SU-DHL-6 (cell line): ENCODE results near the gene SF3B4.

Source experiments
- H2AFZ ChIP-seq: fragments of 200-600 bp; sonication (generic); 2 replicates; pipeline ENCODE4 v1.6.1; 2014; ENCODE audit warnings: low read depth, mild to moderate bottlenecking, moderate library complexity, mixed read lengths, antibody characterized with exemption, low read length; ENCODE audit not compliant: severe bottlenecking
- H3F3A ChIP-seq: fragments of 200-600 bp; shearing (Covaris generic); 2 replicates; pipeline ENCODE4 v1.6.0; 2016; ENCODE audit warnings: antibody characterized with exemption, mild to moderate bottlenecking; ENCODE audit not compliant: insufficient read depth
- H3K27ac ChIP-seq: fragments of 200-600 bp; sonication (generic); 2 replicates; pipeline ENCODE4 v1.5.1; 2016; ENCODE audit warnings: low read depth, mild to moderate bottlenecking, low read length, moderate library complexity, mixed read lengths
- H3K27me3 ChIP-seq: fragments of 200-600 bp; sonication (generic), shearing (Covaris generic); 2 replicates; pipeline ENCODE4 v1.6.0; 2014; ENCODE audit warnings: mild to moderate bottlenecking, low read length
- H3K36me3 ChIP-seq: fragments of 200-600 bp; sonication (generic); 2 replicates; pipeline ENCODE4 v1.6.1; 2014; ENCODE audit warnings: mild to moderate bottlenecking, low read length, mixed read lengths
- H3K4me2 ChIP-seq: fragments of 300-600, 200-600 bp; shearing (Covaris generic), sonication (generic); 2 replicates; pipeline ENCODE4 v1.6.0; 2014; ENCODE audit warnings: low read length, low read depth, mild to moderate bottlenecking; ENCODE audit not compliant: poor library complexity, severe bottlenecking
- H3K4me3 ChIP-seq: fragments of 200-600 bp; sonication (generic); 2 replicates; pipeline ENCODE4 v1.5.1; 2014; ENCODE audit warnings: antibody characterized with exemption, low read length, mild to moderate bottlenecking, mixed read lengths; ENCODE audit not compliant: insufficient read depth, poor library complexity, severe bottlenecking
- H3K79me2 ChIP-seq: fragments of 200-600 bp; sonication (generic); 2 replicates; pipeline ENCODE4 v1.6.1; 2014; ENCODE audit warnings: mild to moderate bottlenecking, low read length, moderate library complexity; ENCODE audit not compliant: insufficient read depth
- H3K9ac ChIP-seq: fragments of 200-600 bp; sonication (generic); 2 replicates; pipeline ENCODE4 v1.7.0; 2014; ENCODE audit warnings: mild to moderate bottlenecking, low read length
- H3K9me2 ChIP-seq: fragments of 200-600 bp; sonication (generic); replicated peaks from 2 replicates; pipeline ENCODE4 v1.6.1; 2014; ENCODE audit warnings: low read length; ENCODE audit not compliant: insufficient read depth
- H3K9me3 ChIP-seq: fragments of 200-600 bp; sonication (generic); 2 replicates; pipeline ENCODE4 v1.6.1; 2014; ENCODE audit warnings: low read length, mixed read lengths; ENCODE audit not compliant: insufficient read depth
- H4K20me1 ChIP-seq: fragments of 200-600 bp; sonication (generic); 2 replicates; pipeline ENCODE4 v1.6.1; 2014; ENCODE audit warnings: low read depth, mild to moderate bottlenecking, antibody characterized with exemption, low read length, moderate library complexity, mixed read lengths
- CTCF ChIP-seq: fragments of 200-600 bp; sonication (generic); IDR thresholded peaks from one replicate; pipeline ENCODE4 v1.5.1; 2017; ENCODE audit warnings: antibody characterized with exemption, mild to moderate bottlenecking, low read length, moderate library complexity; ENCODE audit not compliant: insufficient read depth, poor library complexity, severe bottlenecking
- EZH2phosphoT487 ChIP-seq: fragments of 200-600 bp; sonication (generic), shearing (Covaris generic); conservative IDR thresholded peaks from 2 replicates; pipeline ENCODE4 v1.6.1; 2018; ENCODE audit warnings: mild to moderate bottlenecking, antibody characterized with exemption, low read length, moderate library complexity, mixed read lengths

Gene SF3B4

GRCh38 chr1:149917571-149918144, 9.9 kb downstream of the SF3B4 start, which contains the start of gene SV2A:
Gene SV2A, minus strand, starts transcription at chr1:149917844. Its CDS starts 4,004 bp downstream, at chr1:149913840.
- H3K9me3 ChIP-seq: no peaks in the 10 kb centered on the region
- no peak within 1 kb of the TSS for H3K4me3 ChIP-seq
- H3F3A ChIP-seq: 0 out of 2 replicates have a peak, but pooled peaks cover 3% of the 10 kb centered on the region
- H4K20me1 ChIP-seq: no peaks in the 10 kb centered on the region
- H3K9me2 ChIP-seq: no peaks in the 10 kb centered on the region
- no peaks in the 10 kb centered on the region for H3K27me3 ChIP-seq
- H2AFZ ChIP-seq: no peak within 1 kb of the TSS
- H3K36me3 ChIP-seq: no peaks in the 10 kb centered on the region
- no peak within 1 kb of the TSS for H3K4me2 ChIP-seq
- H3K79me2 ChIP-seq: no peaks in the 10 kb centered on the region
- TF ChIP-seq CTCF: no peak
- no peak for TF ChIP-seq EZH2phosphoT487
- H3K27ac ChIP-seq: no peak within 1 kb of the TSS
- H3K9ac ChIP-seq: no peak within 1 kb of the TSS

- no peak overlapping the region for H3K4me3 ChIP-seq
Measured at GRCh38 chr1:149916898-149917252, 10.7 kb downstream of the SF3B4 start.

GRCh38 chr1:149916193-149916897, 11.3 kb downstream of the SF3B4 start:
- no peak overlapping the region for H3K4me3 ChIP-seq
- TF ChIP-seq EZH2phosphoT487 (no peak), CTCF (no peak)
- H3K27ac ChIP-seq: no peak overlapping the region
- no peaks in the 10 kb centered on the region for H3K36me3 ChIP-seq
- H3K9me3 ChIP-seq: no peaks in the 10 kb centered on the region
- H2AFZ ChIP-seq: no peak overlapping the region
- no peaks in the 10 kb centered on the region for H4K20me1 ChIP-seq
- no peaks in the 10 kb centered on the region for H3K79me2 ChIP-seq
- H3K4me2 ChIP-seq: no peak overlapping the region
- 0 out of 2 replicates have a peak, but pooled peaks cover 3% of the 10 kb centered on the region for H3F3A ChIP-seq
- H3K9ac ChIP-seq: no peak overlapping the region
- H3K9me2 ChIP-seq: no peaks in the 10 kb centered on the region
- H3K27me3 ChIP-seq: no peaks in the 10 kb centered on the region

More at GRCh38 chr1:149916898-149917252, 10.7 kb downstream of the SF3B4 start:
- Histone ChIP-seq H3K9me2 (no peaks in the 10 kb centered on the region), H3K27me3 (no peaks in the 10 kb centered on the region), H3K9ac (no peak overlapping the region), H3K9me3 (no peaks in the 10 kb centered on the region), H3F3A (0 out of 2 replicates have a peak, but pooled peaks cover 3% of the 10 kb centered on the region), H3K79me2 (no peaks in the 10 kb centered on the region), H2AFZ (no peak overlapping the region), H3K27ac (no peak overlapping the region), H3K36me3 (no peaks in the 10 kb centered on the region), H3K4me2 (no peak overlapping the region), H4K20me1 (no peaks in the 10 kb centered on the region)
- TF ChIP-seq EZH2phosphoT487: no peak
- no peak for TF ChIP-seq CTCF
